Astrocyte (in vitro differentiated cells and primary cell): ENCODE results near the gene HINFP. TPM values are rescaled to one million over a fixed set of nuclear protein-coding genes. Genes with fewer than 3 reads are reported as not detected.

Source experiments
- DNase-seq: peaks from one replicate; pipeline ENCODE4 v3.0.0-alpha.2; 2010; ENCODE audit warnings: low read depth
- FAIRE-seq: peaks from 2 replicates; lab custom pipeline; 2011; peaks lifted over from hg19 to GRCh38; lab: Jason Lieb, UNC
- H2AFZ ChIP-seq: 2 replicates; pipeline ENCODE4 v1.6.0; 2012; ENCODE audit warnings: low read depth, low read length, inconsistent platforms
- H3K27ac ChIP-seq: 2 replicates; pipeline ENCODE4 v1.5.1; 2011; ENCODE audit warnings: low read depth, low read length, inconsistent platforms
- H3K27me3 ChIP-seq: 2 replicates; pipeline ENCODE4 v1.6.0; 2011; ENCODE audit warnings: low read length, inconsistent platforms; ENCODE audit not compliant: insufficient read depth
- H3K36me3 ChIP-seq: 2 replicates; pipeline ENCODE4 v1.5.1; 2011; ENCODE audit warnings: low read length, inconsistent platforms; ENCODE audit not compliant: insufficient read depth
- H3K4me1 ChIP-seq: 2 replicates; pipeline ENCODE4 v1.5.1; 2011; ENCODE audit warnings: low read length, inconsistent platforms; ENCODE audit not compliant: insufficient read depth
- H3K4me2 ChIP-seq: 2 replicates; pipeline ENCODE4 v1.6.0; 2012; ENCODE audit warnings: low read length, inconsistent platforms
- H3K4me3 ChIP-seq: 2 replicates; pipeline ENCODE4 v1.5.1; 2011; ENCODE audit warnings: low read depth, mild to moderate bottlenecking, low read length, inconsistent platforms; ENCODE audit not compliant: insufficient read depth
- H3K79me2 ChIP-seq: 2 replicates; pipeline ENCODE4 v1.6.0; 2012; ENCODE audit warnings: mild to moderate bottlenecking, low read length, inconsistent platforms; ENCODE audit not compliant: insufficient read depth
- H3K9ac ChIP-seq: 2 replicates; pipeline ENCODE4 v1.6.0; 2012; ENCODE audit warnings: mild to moderate bottlenecking, low read length, inconsistent platforms
- H3K9me3 ChIP-seq: 2 replicates; pipeline ENCODE4 v1.5.1; 2012; ENCODE audit warnings: low read depth, mild to moderate bottlenecking, low read length, inconsistent platforms; ENCODE audit not compliant: insufficient read depth
- H4K20me1 ChIP-seq: 2 replicates; pipeline ENCODE4 v1.6.0; 2012; ENCODE audit warnings: low read length, inconsistent platforms; ENCODE audit not compliant: insufficient read depth
- H3K27ac Mint-ChIP-seq: one replicate; pipeline ENCODE4 v1.8.0; 2021; ENCODE audit warnings: mild to moderate bottlenecking, mixed read lengths; ENCODE audit not compliant: unreplicated experiment
- H3K27me3 Mint-ChIP-seq: one replicate; pipeline ENCODE4 v1.8.0; 2021; ENCODE audit warnings: low read depth, mixed read lengths; ENCODE audit not compliant: unreplicated experiment
- H3K36me3 Mint-ChIP-seq: one replicate; pipeline ENCODE4 v1.8.0; 2021; ENCODE audit warnings: low read depth, mixed read lengths; ENCODE audit not compliant: unreplicated experiment
- H3K4me1 Mint-ChIP-seq: one replicate; pipeline ENCODE4 v1.8.0; 2021; ENCODE audit warnings: low read depth, mixed read lengths; ENCODE audit not compliant: unreplicated experiment
- H3K4me3 Mint-ChIP-seq: one replicate; pipeline ENCODE4 v1.8.0; 2021; ENCODE audit warnings: mild to moderate bottlenecking, moderate library complexity, mixed read lengths; ENCODE audit not compliant: unreplicated experiment
- H3K9me3 Mint-ChIP-seq: one replicate; pipeline ENCODE4 v1.8.0; 2021; ENCODE audit warnings: mild to moderate bottlenecking, mixed read lengths; ENCODE audit not compliant: unreplicated experiment
- CTCF ChIP-seq: IDR thresholded peaks from 2 replicates; pipeline ENCODE4 v1.5.1; 2011; ENCODE audit warnings: low read depth, mild to moderate bottlenecking, inconsistent platforms, low read length, moderate library complexity; ENCODE audit not compliant: insufficient read depth
- EZH2 ChIP-seq: IDR thresholded peaks from 2 replicates; pipeline ENCODE4 v1.6.1; 2012; ENCODE audit warnings: mild to moderate bottlenecking, low read length, inconsistent platforms; ENCODE audit not compliant: insufficient read depth
- total RNA-seq: library from RNA; stranded (reverse); gene quantifications from 2 replicates; pipeline ENCODE4 v1.2.1, GENCODE V29; 2021

Gene HINFP
- total RNA-seq, 1 donor from 2014 or later = 27.8 TPM

GRCh38 chr11:119109843-119110242, 11.5 kb upstream of the HINFP start:
- H3K27ac ChIP-seq = no peak overlapping the region
- peaks cover 21% of the 10 kb centered on the region for H4K20me1 ChIP-seq
- Mint-ChIP-seq H3K4me1 (peaks cover 18% of the 10 kb centered on the region), H3K9me3 (no peaks in the 10 kb centered on the region), H3K27ac (no peak overlapping the region), H3K4me3 (no peak overlapping the region), H3K36me3 (peaks cover 14% of the 10 kb centered on the region), H3K27me3 (no peaks in the 10 kb centered on the region)
- H3K27me3 ChIP-seq = no peaks in the 10 kb centered on the region
- H3K79me2 ChIP-seq = peaks cover 27% of the 10 kb centered on the region
- no peaks in the 10 kb centered on the region for H3K9me3 ChIP-seq
- no peak overlapping the region for H3K4me3 ChIP-seq
- no peak overlapping the region for H3K4me2 ChIP-seq
- TF ChIP-seq EZH2 (no peak), CTCF (no peak)
- H3K36me3 ChIP-seq = peaks cover 14% of the 10 kb centered on the region
- peaks cover 14% of the 10 kb centered on the region for H3K4me1 ChIP-seq
- H2AFZ ChIP-seq = no peak overlapping the region
- DNase-seq = no peak
- H3K9ac ChIP-seq = no peak overlapping the region
- no peak for FAIRE-seq

GRCh38 chr11:119110439-119110838, 10.9 kb upstream of the HINFP start:
- DNase-seq = no peak
- Mint-ChIP-seq H3K27me3 (no peaks in the 10 kb centered on the region), H3K4me3 (no peak overlapping the region), H3K4me1 (peaks cover 18% of the 10 kb centered on the region), H3K36me3 (peaks cover 18% of the 10 kb centered on the region), H3K27ac (no peak overlapping the region), H3K9me3 (no peaks in the 10 kb centered on the region)
- Histone ChIP-seq H3K4me1 (peaks cover 14% of the 10 kb centered on the region), H3K27me3 (no peaks in the 10 kb centered on the region), H3K9me3 (no peaks in the 10 kb centered on the region), H3K4me3 (no peak overlapping the region), H3K27ac (no peak overlapping the region), H3K4me2 (no peak overlapping the region), H3K9ac (no peak overlapping the region), H3K36me3 (peaks cover 14% of the 10 kb centered on the region), H3K79me2 (peaks cover 27% of the 10 kb centered on the region), H2AFZ (no peak overlapping the region), H4K20me1 (peaks cover 21% of the 10 kb centered on the region)
- TF ChIP-seq CTCF (no peak), EZH2 (no peak)
- no peak for FAIRE-seq

GRCh38 chr11:119111361-119111925, 9.9 kb upstream of the HINFP start:
- Histone ChIP-seq H2AFZ (no peak overlapping the region), H3K79me2 (peaks cover 27% of the 10 kb centered on the region), H3K27me3 (no peaks in the 10 kb centered on the region), H3K9me3 (no peaks in the 10 kb centered on the region), H3K4me2 (no peak overlapping the region), H3K4me1 (peaks cover 14% of the 10 kb centered on the region), H3K27ac (no peak overlapping the region), H3K4me3 (no peak overlapping the region), H4K20me1 (peaks cover 21% of the 10 kb centered on the region), H3K9ac (no peak overlapping the region), H3K36me3 (peaks cover 14% of the 10 kb centered on the region)
- Mint-ChIP-seq H3K9me3 (no peaks in the 10 kb centered on the region), H3K36me3 (peaks cover 22% of the 10 kb centered on the region), H3K27me3 (no peaks in the 10 kb centered on the region), H3K27ac (no peak overlapping the region), H3K4me3 (no peak overlapping the region), H3K4me1 (peaks cover 14% of the 10 kb centered on the region)
- FAIRE-seq (no peak), DNase-seq (no peak)
- TF ChIP-seq EZH2 (no peak), CTCF (no peak)
